Measurements from ENCODE around the gene ZNF35. TPM values are rescaled to one million over a fixed set of nuclear protein-coding genes. Genes with fewer than 3 reads are reported as not detected.

Gene ZNF35
- total RNA-seq: 11.9 and 12.9 TPM in 2 replicates

GRCh38 chr3:44648564-44649229 lies at the start of gene ZNF35:
Gene ZNF35, plus strand, starts transcription at chr3:44648732. Its CDS starts 2,336 bp downstream, at chr3:44651068.

GRCh38 chr3:44624749-44625480 lies 23.6 kb upstream of the ZNF35 start, which contains the start of gene ZNF197:
Gene ZNF197, plus strand, starts transcription at chr3:44625036. Its CDS starts 4,119 bp downstream, at chr3:44629155.

Other genes with a start within 250 kb of the ZNF35 start
- 3.2 and 3.8 TPM in 2 replicates for gene ZNF445, start 171.1 kb upstream of the ZNF35 start, total RNA-seq
- 1.00 and 1.8 TPM in 2 replicates for gene ZKSCAN7, start 93.5 kb upstream of the ZNF35 start, total RNA-seq
- 0.33 and 0.49 TPM in 2 replicates for gene ZNF660, start 63.8 kb upstream of the ZNF35 start, total RNA-seq
- gene ZNF197, start 23.7 kb upstream of the ZNF35 start, total RNA-seq: 4.4 and 5.5 TPM in 2 replicates
- gene ZNF502, start 63.9 kb downstream of the ZNF35 start, total RNA-seq: 2.0 and 3.0 TPM in 2 replicates
- gene ZNF501, start 80.9 kb downstream of the ZNF35 start, total RNA-seq: 3.0 and 3.7 TPM in 2 replicates
- 18.3 and 18.7 TPM in 2 replicates for gene KIAA1143, start 112.9 kb downstream of the ZNF35 start, total RNA-seq
- 10.7 and 13.8 TPM in 2 replicates for gene KIF15, start 113.1 kb downstream of the ZNF35 start, total RNA-seq
- 13.2 and 15.0 TPM in 2 replicates for gene TMEM42, start 213.2 kb downstream of the ZNF35 start, total RNA-seq
- 0.07 and 0.20 TPM in 2 replicates for gene TGM4, start 225.9 kb downstream of the ZNF35 start, total RNA-seq

Measured in mammary microvascular endothelial cell (primary cell).